ES-I3 (cell line): ENCODE results near the gene CHM.

Experiments used
- H3K36me3 ChIP-seq: 2 replicates; pipeline ENCODE4 v1.6.1; 2013; ENCODE audit warnings: mild to moderate bottlenecking, low read length, control low read depth, moderate library complexity; ENCODE audit not compliant: insufficient read depth
- H3K4me1 ChIP-seq: 2 replicates; pipeline ENCODE4 v1.6.1; 2013; ENCODE audit warnings: mild to moderate bottlenecking, control low read depth, low read length; ENCODE audit not compliant: insufficient read depth
- H3K9ac ChIP-seq: 2 replicates; pipeline ENCODE4 v1.6.1; 2013; ENCODE audit warnings: low read depth, mild to moderate bottlenecking, low read length, moderate library complexity
- H3K9me3 ChIP-seq: 2 replicates; pipeline ENCODE4 v1.6.1; 2013; ENCODE audit warnings: mild to moderate bottlenecking, low read length, moderate library complexity; ENCODE audit not compliant: control insufficient read depth, insufficient read depth

CHM gene

GRCh38 chrX:85906399-85906798 lies 141.0 kb downstream of the CHM start:
- H3K9ac ChIP-seq, result no peak overlapping the region
- H3K36me3 ChIP-seq, result no peaks in the 10 kb centered on the region
- peaks cover 3% of the 10 kb centered on the region; the same call in 1 of the 2 replicates for H3K4me1 ChIP-seq
- no peaks in the 10 kb centered on the region for H3K9me3 ChIP-seq

GRCh38 chrX:85905851-85906250 lies 141.5 kb downstream of the CHM start:
- no peak overlapping the region for H3K9ac ChIP-seq
- peaks cover 3% of the 10 kb centered on the region; the same call in 1 of the 2 replicates for H3K4me1 ChIP-seq
- no peaks in the 10 kb centered on the region for H3K36me3 ChIP-seq
- no peaks in the 10 kb centered on the region for H3K9me3 ChIP-seq

DNA sequence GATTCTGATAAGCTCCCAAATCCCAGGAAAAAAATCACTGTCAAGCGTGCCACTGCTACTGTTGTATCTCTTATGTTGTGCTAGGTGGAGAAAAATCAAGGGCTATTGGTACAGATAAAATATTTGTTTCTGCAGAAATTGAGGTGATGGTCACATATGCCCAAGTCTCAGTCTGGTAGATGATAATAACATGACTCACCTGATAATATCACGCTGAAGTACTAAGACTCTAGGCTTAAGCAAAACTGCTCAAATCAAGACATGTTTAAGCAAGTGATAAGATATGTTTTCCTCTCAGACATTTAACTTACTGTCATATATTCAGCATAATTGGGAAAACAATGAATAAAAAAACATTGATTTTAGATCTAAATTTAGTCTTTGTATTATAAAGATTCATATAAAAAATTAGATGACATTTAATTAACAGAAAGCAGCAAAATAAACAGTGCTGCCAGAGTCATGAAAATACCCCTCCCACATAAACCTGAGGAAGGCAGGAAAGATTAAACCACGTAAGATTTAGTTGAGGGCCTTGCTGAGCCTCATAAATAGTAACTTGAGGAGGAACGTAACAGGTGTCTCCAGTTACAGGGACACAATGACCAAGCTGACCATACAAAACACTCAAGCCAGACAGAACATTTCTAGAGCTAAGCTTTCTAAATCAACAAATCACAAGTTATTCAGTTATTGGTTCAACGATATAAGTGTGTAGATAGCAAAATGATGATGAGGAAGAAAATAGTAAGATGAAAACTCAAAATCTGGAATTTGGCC lies 143.5 kb downstream of the CHM start:
- no peaks in the 10 kb centered on the region; the same call in 1 of the 2 replicates for H3K36me3 ChIP-seq
- no peaks in the 10 kb centered on the region for H3K9me3 ChIP-seq
- no peaks in the 10 kb centered on the region; the same call in 1 of the 2 replicates for H3K4me1 ChIP-seq
- H3K9ac ChIP-seq, result no peak overlapping the region

DNA sequence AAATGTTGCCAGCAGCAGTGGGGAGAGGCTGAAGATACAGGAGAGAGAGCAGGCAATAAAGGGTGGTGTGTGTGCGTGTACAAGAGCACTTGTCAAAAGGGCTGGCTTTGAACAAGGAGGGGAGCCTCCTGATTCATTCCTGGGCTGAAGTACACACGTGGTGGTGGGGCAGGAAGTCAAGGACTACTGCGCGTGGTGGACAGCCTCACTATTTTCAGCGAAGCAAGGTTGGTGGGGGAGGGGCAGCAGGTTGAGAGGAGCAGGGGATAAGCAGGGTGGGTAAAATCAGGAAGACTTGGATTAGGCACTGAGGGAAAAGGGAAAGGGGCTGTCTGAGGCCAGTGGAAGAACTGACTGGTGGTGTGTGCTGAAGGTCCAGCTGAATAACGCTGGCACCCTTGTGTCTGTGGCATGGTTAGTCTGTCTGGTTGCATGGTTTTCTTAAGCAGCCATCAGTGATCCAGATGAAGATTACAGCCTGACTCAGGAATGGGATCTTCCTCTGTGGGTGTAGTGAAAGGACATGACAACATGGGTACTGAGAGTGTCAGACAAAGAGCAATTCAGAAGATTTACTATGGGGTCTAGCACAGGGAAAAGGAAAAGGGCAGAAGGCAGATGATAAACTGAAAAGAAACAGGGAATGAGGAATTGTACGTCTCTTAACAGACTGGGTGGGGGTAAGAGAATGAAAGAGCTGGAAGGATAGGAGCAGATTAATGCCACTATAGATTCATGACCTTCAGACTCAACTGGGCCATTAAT lies 149.8 kb downstream of the CHM start:
- Histone ChIP-seq H3K9ac (no peak overlapping the region), H3K9me3 (no peaks in the 10 kb centered on the region), H3K4me1 (0 out of 2 replicates have a peak, but pooled peaks cover 4% of the 10 kb centered on the region), H3K36me3 (no peaks in the 10 kb centered on the region; the same call in 1 of the 2 replicates)

DNA sequence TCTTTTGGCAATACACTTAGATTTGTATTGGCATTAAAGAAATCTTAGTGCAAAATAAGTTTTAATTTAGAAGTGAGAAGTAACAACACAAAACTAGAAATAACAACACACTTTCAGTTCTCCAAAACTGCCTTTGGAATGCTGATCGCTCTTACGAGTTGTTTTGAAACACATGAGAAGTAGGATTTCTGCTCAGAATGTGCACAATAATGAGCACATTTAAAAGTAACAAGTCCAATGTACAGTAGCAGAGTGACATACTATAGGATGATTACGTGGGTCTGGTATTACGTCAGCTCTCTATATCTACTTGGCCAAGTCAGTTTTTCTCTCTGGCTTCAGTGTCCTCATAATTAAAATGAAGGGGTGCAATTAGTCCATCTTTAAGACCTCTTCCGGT lies 164.8 kb downstream of the CHM start:
- Histone ChIP-seq H3K9me3 (no peaks in the 10 kb centered on the region), H3K36me3 (no peaks in the 10 kb centered on the region), H3K4me1 (no peaks in the 10 kb centered on the region), H3K9ac (no peak overlapping the region)

DNA sequence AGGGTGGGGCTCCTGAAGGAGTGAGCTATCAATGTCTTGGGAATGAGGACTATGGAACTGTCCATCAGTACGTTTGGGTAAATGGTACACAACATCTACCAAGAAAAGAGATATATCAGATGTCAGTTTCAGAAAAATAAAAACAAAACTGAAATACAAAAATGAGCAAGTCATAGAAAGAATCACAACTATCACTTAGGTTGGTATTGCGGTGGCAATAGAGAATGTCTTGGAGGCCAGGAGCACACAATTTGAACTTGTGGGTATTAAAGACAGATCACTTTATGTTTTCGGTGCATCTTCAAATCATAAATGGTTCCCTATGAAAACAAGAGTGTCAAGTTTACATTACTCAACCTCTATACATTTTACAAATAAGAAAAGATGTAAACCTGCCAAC lies 176.8 kb downstream of the CHM start:
- no peak overlapping the region for H3K9ac ChIP-seq
- 0 out of 2 replicates have a peak, but pooled peaks cover 3% of the 10 kb centered on the region for H3K9me3 ChIP-seq
- H3K4me1 ChIP-seq, result no peaks in the 10 kb centered on the region
- H3K36me3 ChIP-seq, result no peaks in the 10 kb centered on the region; the same call in 1 of the 2 replicates

DNA sequence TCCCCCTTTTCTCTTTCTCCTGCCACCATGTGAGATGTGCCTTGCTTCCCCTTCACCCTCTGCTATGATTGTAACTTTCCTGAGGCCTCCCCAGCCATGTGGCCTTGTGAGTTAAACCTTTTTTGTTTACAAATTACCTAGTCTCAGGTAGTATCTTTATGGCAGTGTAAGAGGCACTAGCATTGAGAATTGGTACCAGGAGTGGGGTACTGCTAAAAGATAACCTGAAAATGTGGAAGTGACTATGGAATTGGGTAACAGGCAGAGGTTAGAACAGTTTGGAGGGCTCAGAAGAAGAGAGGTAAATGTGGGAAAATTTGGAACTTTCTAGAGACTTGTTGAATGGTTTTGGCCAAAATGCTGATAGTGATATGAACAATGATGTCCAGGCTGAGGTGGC lies 182.0 kb downstream of the CHM start:
- H3K9me3 ChIP-seq, result peaks cover 8% of the 10 kb centered on the region
- H3K4me1 ChIP-seq, result no peaks in the 10 kb centered on the region
- H3K36me3 ChIP-seq, result no peaks in the 10 kb centered on the region; the same call in 1 of the 2 replicates
- no peak overlapping the region for H3K9ac ChIP-seq

GRCh38 chrX:85859426-85859825 lies 187.9 kb downstream of the CHM start:
- Histone ChIP-seq H3K9me3 (no peaks in the 10 kb centered on the region), H3K36me3 (no peaks in the 10 kb centered on the region)

DNA sequence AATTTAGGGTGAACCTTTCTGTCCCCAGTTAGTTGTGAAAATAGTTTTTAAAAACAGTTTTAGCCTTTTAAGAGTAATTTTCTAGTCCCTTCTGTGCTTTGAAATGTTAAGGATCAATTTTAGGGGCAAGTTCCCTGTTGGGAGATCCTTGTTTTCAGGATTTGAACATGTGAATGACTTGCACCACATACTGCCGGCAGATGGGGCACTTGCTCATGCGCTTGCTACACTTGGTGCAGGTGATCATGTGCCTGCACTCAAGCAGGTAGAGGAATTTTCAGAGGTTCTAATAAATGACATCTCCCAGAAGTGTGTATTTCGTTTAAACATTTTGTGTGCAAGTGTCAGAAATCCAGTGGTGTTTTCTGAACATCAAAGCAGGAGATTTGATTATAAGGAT lies 195.9 kb downstream of the CHM start:
- H3K36me3 ChIP-seq, result no peaks in the 10 kb centered on the region
- no peak overlapping the region for H3K9ac ChIP-seq
- no peaks in the 10 kb centered on the region for H3K9me3 ChIP-seq
- no peaks in the 10 kb centered on the region for H3K4me1 ChIP-seq

More at GRCh38 chrX:85859426-85859825, 187.9 kb downstream of the CHM start:
- Histone ChIP-seq H3K9ac (no peak overlapping the region), H3K4me1 (no peaks in the 10 kb centered on the region)

- H3K4me1 ChIP-seq, result no peaks in the 10 kb centered on the region
- H3K9ac ChIP-seq, result no peak overlapping the region
- no peaks in the 10 kb centered on the region for H3K9me3 ChIP-seq
- no peaks in the 10 kb centered on the region for H3K36me3 ChIP-seq
Observed at GRCh38 chrX:85836868-85837267, 210.5 kb downstream of the CHM start.

GRCh38 chrX:85828771-85829170 lies 218.6 kb downstream of the CHM start:
- Histone ChIP-seq H3K9ac (no peak overlapping the region), H3K4me1 (no peaks in the 10 kb centered on the region), H3K9me3 (no peaks in the 10 kb centered on the region), H3K36me3 (no peaks in the 10 kb centered on the region)

DNA sequence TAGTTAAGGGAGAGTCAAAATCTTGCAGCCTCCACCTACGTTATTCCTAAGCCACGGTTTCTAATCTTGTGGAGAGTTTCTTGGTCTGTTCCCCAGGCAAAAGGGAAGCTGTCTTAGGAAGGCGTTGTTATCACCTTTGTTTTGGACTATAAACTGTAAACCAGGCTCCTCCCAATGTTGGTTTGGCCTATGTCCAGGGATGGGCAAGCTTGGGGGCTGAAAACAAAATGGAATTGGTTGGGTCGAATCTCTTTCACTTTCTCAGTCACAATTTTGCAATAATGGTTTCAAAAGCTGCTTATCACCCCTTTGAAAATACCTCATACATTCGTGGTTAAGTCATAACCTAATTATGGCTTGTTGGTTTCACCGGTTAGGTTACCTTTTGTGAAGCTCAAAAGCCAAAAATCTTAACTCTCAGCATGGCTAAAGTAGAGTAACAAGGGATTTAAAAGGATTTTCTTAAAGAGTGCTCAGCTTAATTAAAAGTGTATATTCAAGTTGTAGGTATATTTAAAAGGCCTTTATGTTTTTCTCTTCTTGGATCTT lies 232.1 kb downstream of the CHM start:
- no peaks in the 10 kb centered on the region for H3K4me1 ChIP-seq
- no peak overlapping the region for H3K9ac ChIP-seq
- H3K36me3 ChIP-seq, result no peaks in the 10 kb centered on the region
- peaks cover 10% of the 10 kb centered on the region for H3K9me3 ChIP-seq
